Cardiac septum (tissue), 1 donor: ENCODE results near the gene EHMT2. TPM values are rescaled to one million over a fixed set of nuclear protein-coding genes. Genes with fewer than 3 reads are reported as not detected.
"Not testable (repeated sequence)": the region's sequence is repeated elsewhere in the genome, so short reads cannot be mapped to it uniquely, and the experiment has no call there.

Source experiments
- DNase-seq: peaks from one replicate; pipeline ENCODE4 v3.0.0-alpha.2; 2020; ENCODE audit warnings: low spot score
- intact Hi-C: fragments of 100-400 bp; cut with DNase I; formaldehyde crosslinking; loops from one replicate; pipeline ENCODE4 v1.14.0; 2022
- total RNA-seq: library from RNA; stranded (reverse); fragmentation: NEBNext Ultra II Directional; extraction: Animal tissue kit (Norgen Biotek cat#: 25700); gene quantifications from one replicate; pipeline ENCODE4 v1.2.1, GENCODE V29; 2021
- donor health status: DM: no; HTN: no; CAD: no.

Gene EHMT2
- total RNA-seq, 1 donor from 2014 or later, result 14.5 TPM

DNA sequence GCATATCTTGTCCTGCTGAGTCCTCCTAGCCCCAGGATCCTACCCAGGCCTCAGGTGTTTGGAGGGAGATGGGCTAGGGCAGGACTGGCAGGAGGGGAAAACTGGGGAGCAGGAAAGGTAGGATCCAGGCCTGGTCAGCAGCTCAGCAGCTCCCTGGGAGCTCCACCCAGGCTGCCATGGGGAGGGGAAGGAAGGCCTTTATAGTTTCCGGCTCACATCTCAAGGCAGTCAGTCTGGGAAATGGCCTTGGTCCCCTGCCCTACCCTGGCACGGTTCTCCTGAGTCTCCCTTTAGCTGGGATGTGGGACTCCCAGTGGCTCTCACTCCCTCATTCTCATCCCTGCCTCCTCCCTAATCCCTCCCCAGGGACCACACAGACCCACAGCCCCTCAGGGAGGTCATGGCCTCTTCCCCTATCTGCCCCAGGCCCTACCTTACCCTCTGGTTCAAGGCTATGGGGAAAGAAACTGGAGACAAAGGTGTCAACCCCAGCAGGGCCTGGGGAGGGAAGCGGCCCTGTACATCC lies 20.3 kb downstream of the EHMT2 start:
- intact Hi-C loops, result no loop called here
- no peak for DNase-seq

DNA sequence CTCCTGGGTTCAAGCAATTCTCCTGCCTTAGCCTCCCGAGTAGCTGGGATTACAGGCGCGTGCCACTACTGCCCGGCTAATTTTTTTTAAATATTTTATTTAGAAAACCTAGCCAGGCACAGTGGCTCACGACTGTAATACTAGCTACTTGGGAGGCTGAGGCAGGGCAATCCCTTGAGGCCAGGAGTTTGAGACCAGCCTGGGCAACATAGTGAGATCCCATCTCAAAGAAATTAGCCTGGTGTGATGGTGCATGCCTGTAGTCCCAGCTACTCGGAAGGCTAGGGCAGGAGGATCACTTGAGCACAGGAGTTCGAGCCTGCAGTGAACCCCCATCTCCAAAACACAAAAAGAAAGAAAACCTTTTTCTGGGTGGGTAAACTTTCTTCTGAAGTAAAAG lies 21.1 kb downstream of the EHMT2 start:
- DNase-seq, result no peak

DNA sequence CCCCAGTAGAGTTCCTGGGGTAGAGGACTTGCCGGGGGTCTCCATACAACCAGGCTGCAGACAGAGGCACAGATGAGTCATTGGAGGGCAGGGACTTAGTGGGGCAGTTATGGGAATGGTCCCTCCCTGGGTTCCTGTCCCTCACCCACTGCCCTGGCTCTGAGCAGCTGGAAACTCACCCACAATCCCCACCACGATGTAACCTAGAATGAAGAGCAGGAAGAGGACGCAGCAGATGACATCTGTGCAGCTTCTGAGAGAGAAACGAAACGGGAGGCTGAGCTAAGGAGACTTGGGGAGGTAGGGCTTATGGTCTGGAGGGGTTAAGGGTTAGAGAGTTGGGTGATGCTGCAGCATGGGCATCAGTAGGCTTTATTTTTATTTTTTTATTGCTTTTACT lies 21.6 kb downstream of the EHMT2 start:
- intact Hi-C loops, result no loop called here
- DNase-seq, result no peak

More for the DNA sequence above, 21.1 kb downstream of the EHMT2 start:
- intact Hi-C loops, result no loop called here

DNA sequence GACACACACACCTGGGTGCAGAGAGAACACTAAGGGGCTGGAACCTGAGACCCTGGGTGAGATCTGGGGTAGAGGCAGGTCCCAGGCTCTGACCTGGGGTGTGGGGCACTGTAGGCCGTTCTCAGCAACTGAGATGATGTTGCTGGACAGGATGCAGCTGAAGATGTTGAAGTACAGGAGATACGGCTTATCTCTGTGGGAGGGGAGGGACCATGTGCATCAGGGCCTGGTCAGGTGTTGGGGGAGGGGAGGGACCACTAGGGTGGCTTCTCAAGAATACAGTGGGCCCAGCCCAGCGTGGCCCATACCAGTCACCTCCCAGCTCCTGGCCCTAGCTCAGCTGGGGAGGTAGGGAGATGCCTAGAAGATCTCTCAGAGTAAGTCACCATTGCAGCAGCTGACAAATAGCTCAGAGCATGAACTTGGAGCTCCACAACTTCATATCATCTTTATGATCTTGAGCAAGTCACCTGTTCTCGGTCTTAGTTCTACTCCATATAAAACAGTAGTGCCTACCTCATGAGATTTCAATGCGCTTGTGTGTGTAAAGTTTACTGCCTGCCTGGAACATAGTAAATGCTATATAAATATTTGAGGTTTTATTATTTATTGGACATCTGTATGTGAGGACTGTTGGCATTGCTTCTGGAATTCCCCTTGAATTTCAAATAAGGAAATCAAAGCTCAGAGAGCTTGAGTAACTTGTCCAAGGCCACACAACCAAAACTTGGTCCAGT lies 22.5 kb downstream of the EHMT2 start:
- intact Hi-C loops, result no loop called here
- DNase-seq, result no peak

DNA sequence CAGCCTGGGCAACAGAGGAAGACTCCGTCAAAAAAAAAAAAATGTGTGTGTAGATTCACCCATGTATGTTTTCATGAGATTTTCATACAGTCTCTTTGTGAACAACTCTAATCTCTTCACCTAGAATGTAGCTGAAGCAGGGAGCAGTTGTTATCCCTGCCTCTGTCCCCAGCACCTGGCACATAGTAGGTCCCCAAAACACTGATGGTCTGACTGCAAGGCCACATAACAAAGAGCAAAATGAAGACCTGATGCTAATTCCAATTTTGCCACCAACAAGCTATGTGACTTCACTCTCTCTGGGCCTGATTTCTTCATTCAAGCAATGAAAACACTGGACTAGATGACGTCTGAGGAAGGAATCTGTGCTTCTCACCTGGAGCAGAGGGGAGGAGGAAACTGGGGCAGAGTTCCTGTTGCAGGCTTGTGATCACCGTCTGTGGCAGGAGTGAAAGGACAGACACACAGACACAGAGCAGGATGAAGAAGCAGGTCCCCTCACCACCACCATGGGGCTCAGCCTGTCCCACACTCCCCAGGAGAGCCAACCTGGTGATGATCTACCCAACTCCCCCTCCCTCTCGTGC lies 23.3 kb downstream of the EHMT2 start:
- intact Hi-C loops, result no loop called here
- no peak for DNase-seq

DNA sequence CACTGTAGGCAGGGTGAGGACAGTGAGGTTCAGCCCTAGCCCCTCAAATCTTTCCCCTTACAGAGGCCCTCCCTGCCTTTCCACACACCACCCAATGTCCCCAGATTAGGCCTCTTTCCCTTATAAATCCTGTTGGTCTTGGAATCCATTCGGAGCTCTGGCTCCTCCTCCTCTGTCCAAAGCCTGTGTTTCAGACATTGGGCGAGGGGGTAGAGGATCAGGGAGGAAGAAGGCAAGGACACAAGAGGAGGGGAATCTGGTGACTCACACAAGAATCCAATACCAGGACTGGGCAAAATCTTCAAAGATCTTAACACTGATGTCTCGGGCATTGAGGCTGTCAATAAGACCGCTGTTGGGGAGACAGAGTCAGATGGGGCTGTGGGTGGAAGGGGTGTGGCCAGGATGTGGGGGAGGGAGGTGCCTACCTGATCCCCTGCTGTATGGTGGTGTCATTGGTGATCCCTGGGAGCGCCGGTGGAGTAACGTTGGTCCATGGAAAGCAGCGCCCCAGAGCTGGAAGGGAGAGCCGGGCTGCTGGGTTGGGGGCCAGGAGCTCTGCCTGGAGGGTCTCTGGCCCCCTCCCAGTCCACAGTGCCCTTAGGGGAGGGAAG lies 26.3 kb downstream of the EHMT2 start:
- DNase-seq, result no peak

DNA sequence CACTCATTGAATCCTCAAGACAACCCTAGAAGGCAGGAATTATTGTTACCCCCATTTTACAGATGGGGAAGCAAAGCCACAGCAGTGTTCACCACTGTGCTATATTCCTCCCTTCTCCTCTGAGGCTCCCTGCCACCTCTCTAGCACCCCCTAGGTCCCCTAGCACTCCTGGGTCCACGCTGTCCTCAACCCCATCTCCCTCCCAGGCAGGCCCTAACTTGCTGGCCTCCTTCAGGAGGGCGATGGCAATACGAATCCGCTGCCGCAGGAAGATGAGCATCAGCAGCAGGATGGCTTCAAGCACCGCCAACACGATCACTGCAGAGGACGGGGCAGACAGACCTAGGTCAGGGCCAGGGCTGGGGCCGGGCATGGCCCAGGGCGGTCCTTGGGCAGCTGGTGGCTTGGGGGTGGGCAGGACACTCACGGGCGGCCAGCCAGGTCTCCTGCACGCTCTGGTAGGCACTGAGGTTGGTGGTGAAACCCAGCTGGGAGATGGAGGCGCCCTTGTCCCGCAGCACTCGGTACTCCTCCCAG lies 27.0 kb downstream of the EHMT2 start:
- DNase-seq, result no peak
- intact Hi-C loops, result no loop called here

More for the DNA sequence above, 26.3 kb downstream of the EHMT2 start:
- intact Hi-C loops, result no loop called here

DNA sequence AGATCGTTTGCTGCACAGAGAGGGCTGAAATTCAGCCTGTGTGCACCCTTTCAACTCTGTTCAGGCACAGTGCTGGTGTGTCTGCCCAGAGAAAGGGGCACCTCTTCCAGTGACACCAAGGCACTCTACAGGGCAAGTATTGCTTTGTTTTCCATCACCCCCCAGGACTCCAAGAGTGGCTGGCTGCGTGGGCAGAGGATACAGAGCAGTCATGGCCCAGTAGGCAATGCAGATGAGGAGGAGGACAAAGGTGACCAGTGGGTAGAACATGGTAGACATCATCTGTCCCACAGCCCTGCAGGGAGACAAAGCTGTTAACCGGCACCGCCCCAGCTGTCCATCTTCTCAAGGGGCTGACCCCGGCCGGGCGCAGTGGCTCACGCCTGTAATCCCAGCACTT lies 28.2 kb downstream of the EHMT2 start:
- intact Hi-C loops, result loop anchor here (10.0 kb wide), 1 partner anchor 185 kb away; the partner anchor contains the start of gene LY6G5C

DNA sequence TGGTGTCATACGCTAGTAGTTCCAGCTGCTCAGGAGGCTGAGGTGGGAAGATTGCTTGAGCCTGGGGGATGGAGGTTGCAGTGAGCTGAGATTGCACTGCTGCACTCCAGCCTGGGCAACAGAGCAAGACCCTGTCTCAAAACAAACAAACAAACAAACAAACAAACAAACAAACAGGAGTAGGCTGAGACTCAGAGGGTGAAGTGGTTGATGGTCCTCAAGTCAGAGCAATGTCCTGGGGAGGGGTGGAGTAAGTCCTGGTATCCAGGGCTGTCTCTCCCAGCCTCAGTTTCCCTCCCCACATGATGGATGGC lies 28.9 kb downstream of the EHMT2 start:
- DNase-seq, result not testable (repeated sequence)
- intact Hi-C loops, result loop anchor here (10.0 kb wide), 1 partner anchor 184 kb away; the partner anchor contains the start of gene LY6G5C

More for the DNA sequence above, 28.2 kb downstream of the EHMT2 start:
- DNase-seq, result no peak

DNA sequence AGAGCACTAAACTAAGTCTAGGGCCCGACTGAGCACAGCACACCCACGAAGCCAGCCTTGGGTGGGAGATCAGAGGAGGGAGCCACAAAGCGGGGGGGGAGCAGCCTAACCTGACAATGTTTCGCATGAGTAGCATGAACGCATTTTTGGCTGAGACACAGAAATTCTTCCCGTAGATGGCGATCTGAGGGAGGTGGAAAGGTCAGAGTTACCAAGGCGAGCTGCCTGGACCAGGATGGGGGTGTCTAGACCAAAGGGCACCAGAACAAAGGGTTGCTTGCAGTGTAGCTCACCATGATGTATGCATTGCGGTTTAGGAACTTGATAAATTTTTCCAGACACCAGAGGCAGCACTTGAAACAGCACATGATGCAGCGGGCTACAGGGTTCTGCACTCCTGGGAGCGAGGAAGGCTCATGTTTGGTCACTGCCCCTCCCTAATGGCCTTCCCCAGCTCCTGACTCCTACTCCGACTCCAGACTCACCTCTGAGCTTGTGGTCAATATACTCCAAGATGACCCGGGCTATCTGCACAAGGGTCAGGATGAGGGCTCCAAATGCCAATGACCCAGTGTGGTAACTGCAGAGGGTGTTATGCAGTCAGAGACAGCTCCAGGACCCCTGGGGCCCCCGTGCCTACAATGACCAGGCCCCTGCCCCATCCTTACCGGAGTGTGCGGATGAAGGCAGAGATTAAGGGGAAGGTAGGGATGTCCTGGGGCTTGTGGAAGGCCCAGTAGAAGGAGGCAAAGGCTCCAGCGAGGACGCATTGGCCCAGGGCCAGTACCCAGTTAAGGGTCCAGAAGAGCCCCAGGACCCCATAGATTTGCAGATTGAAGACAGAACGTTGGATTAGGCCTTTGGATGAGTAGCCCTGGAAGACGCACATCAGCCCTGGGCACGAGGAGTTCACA lies 32.0 kb downstream of the EHMT2 start:
- intact Hi-C loops, result loop anchor here (10.0 kb wide), 1 partner anchor 181 kb away; the partner anchor contains the start of gene LY6G5C
- DNase-seq, result no peak

DNA sequence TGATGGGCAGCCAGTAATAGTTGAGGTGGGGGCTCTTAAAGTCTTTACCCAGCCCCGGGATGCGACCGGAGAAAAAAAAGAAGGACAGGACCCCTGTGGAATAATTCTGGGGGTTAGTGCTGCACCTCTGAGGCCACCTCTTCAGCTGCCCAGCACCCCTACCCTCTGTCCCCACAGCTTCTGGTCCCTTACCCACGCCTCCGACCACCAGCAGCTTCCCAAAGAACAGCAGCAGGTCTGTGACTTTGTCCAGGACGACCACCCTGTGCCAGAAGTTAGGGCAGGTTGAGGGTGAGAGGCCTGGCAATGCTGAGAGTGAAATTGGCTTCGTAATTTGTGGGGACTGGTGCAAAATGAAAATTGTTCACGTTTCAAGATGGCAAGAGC lies 32.7 kb downstream of the EHMT2 start:
- DNase-seq, result no peak
- intact Hi-C loops, result loop anchor here (10.0 kb wide), 1 partner anchor 180 kb away; the partner anchor contains the start of gene LY6G5C

DNA sequence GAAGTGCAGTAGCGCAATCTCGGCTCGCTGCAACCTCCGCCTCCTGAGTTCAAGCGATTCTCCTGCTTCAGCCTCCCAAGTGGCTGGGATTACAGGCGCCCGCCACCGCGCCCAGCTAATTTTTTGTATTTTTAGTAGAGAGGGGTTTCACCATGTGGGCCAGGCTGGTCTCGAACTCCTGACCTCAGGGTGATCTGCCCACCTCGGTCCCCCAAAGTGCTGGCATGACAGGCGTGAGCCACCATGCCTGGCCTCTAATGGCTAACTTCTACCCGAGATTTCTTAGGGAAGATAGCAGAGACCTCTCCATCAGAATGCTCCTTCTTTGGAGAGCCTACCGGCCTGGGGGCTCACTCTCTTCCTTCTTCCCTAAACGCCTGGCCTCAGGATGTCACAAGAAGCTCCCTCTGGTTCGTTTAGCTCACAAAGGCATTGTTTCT lies 33.4 kb downstream of the EHMT2 start:
- intact Hi-C loops, result loop anchor here (10.0 kb wide), 1 partner anchor 179 kb away; the partner anchor contains the start of gene LY6G5C
- DNase-seq, result not testable (repeated sequence)

DNA sequence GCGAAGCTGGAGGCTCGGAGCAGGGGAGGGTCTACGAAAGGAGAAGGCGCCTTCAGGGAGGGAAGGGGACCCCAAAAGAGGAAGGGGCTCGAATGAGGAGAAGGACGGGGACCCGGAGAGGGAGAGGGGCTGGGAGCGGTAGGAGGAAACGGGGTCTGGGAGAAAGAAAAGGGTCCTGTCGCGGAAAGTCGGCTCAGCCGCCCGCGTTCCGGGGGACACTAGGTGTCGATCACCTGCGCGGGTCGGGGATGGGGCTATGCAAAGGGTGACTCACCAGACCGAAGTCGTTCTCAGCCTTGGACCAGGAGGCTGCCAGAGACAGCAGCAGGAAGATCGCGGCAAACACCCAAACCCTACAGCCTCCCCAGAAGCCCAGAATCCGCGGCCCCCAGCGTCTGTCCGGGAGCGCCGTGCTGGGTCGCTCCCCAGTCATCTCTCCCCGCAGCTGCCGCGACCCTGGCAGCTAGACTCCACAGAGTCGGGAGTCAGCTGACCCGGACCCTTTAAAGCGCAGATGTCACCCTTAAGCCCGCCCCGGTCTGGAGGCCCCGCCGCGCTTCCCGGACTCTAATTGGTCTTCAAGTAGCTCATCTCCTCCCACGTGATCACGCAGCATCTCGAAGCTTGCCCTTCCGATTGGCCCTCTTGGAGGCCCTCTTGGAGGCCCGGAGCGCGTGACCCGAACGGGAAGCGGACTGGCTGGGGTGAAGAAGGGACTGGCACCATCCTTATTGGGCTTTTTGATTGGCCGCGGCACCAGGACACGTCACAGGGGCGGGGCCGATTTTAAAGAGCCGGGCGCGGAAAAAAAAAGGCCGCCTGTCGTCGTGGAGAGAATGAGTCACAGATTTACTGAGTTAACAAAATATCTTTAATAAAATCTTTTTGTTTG lies 34.9 kb downstream of the EHMT2 start, which contains the start of gene NEU1:
TSS of gene NEU1 (minus strand) at position 478 of the 892 bp plus-strand sequence. CDS start at position 433, 45 bp downstream.
- DNase-seq, result peak; percentile 100
- intact Hi-C loops, result loop anchor here (2.0 to 10.0 kb wide), 3 partner anchors 28 to 178 kb away; partner anchors contain the start of genes EHMT2 and LY6G5C

DNA sequence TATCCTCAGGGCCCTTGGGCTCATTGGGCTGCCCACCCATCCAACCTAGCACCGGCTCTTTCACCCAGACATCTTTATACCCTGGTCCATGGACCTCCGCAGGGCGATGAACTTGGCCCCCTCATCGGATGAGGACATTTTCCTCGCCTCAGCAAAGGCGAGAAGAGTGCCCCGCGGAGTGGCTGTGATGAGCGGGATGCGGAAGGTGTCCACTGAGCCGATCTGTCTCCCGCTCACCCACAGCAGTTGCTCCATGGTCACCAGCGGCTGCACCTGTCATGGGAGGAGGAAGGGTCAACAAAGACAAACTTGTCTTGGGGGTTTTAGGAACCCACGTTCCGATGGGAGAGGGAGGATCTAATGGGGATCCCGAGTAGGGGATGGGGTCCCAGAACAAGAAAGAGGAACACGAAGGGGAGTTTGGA lies 35.6 kb downstream of the EHMT2 start:
- DNase-seq, result no peak
- intact Hi-C loops, result loop anchor here (2.0 to 10.0 kb wide), 3 partner anchors 27 to 177 kb away; partner anchors contain the start of genes EHMT2 and LY6G5C

DNA sequence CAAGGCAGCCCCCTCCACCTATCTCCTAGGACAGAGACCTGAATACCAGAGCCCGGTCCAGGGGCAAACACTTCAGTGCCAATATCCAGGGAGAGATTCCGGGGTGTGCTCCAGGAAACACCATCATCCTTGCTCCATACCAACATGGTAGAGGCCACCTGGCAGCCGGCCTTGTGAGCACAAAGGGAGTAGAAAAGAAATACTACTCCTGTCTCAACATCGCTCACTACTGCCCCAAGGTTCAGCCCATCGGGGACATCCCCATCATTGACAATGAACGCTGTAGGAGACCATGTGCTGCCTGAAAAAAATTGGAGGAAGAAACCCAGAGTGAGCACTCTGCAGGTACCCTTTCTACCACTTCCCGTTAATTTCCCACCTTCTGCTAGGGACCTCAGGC lies 36.3 kb downstream of the EHMT2 start:
- DNase-seq, result no peak
- intact Hi-C loops, result loop anchor here (10.0 kb wide), 1 partner anchor 176 kb away; the partner anchor contains the start of gene LY6G5C

DNA sequence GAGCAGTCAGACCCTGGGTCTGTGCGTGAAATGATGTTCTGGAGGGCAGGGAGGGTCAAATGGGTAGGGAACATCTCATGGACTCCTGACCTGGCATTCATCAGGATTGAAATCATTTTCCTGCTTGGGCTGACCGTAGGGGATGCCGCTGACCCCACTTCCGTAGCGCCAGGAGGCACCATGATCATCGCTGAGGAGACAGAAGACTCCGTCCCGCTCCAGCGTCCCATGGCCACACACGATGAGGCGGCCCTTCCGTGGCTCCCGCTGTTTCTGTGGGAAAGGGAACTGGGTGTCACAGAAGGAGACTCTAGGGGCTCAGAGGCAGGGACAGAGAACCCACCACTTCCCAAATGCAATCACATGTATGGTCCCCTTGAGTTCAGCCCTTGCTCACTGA lies 37.1 kb downstream of the EHMT2 start:
- intact Hi-C loops, result loop anchor here (10.0 kb wide), 1 partner anchor 176 kb away; the partner anchor contains the start of gene LY6G5C
- no peak for DNase-seq

DNA sequence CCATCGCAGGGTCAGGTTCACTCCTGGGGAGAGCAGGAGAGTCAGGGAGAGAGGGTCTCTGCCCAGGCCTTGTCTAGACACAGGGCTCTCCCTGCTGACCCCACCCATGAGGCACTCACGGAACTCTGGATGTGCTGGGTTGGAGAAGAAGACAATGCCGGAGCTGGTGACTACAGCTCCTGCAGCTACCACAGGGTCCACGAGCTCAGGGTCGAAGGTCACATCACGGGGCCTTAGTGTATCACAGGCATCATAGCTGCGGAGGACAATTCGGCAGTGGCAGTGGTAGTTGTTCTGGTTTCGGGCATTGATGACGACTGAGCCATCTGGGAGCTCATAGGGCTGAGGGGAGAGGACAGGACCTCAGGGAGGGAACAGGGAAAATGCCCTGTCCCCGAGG lies 37.6 kb downstream of the EHMT2 start:
- no peak for DNase-seq
- intact Hi-C loops, result loop anchor here (10.0 kb wide), 1 partner anchor 175 kb away; the partner anchor contains the start of gene LY6G5C
